LNCAP (cell line): ENCODE measurements around the gene SYT7.

Source experiments
- CTCF ChIP-seq: fragments of 450-650 bp; IDR thresholded peaks from 2 replicates; pipeline ENCODE4 v1.5.1; 2017; ENCODE audit warnings: mild to moderate bottlenecking

The SYT7 gene

GRCh38 chr11:61534933-61535839, 45.7 kb downstream of the SYT7 start:
- TF ChIP-seq CTCF: no peak

- TF ChIP-seq CTCF: no peak
These were observed 46.6 kb downstream of the SYT7 start for GRCh38 chr11:61534025-61534932.

- no peak for TF ChIP-seq CTCF
These were observed 47.5 kb downstream of the SYT7 start for GRCh38 chr11:61533401-61533800.

GRCh38 chr11:61533039-61533375, 47.9 kb downstream of the SYT7 start:
- no peak for TF ChIP-seq CTCF

- TF ChIP-seq CTCF: peak; percentile 93
These were observed 48.5 kb downstream of the SYT7 start for GRCh38 chr11:61532134-61533038.

- no peak for TF ChIP-seq CTCF
These were observed 49.8 kb downstream of the SYT7 start for GRCh38 chr11:61531044-61531443.
